DMS79 (cell line): ENCODE data around the gene CBLC.
"Not testable (repeated sequence)": the region's sequence is repeated elsewhere in the genome, so short reads cannot be mapped to it uniquely, and the experiment has no call there.

ENCODE experiments used
- DNase-seq: peaks from one replicate; lab custom pipeline; 2025; lab: John Stamatoyannopoulos, UW

CBLC gene

GRCh38 chr19:44765033-44765948, 12.4 kb upstream of the CBLC start:
- no peak for DNase-seq

DNA sequence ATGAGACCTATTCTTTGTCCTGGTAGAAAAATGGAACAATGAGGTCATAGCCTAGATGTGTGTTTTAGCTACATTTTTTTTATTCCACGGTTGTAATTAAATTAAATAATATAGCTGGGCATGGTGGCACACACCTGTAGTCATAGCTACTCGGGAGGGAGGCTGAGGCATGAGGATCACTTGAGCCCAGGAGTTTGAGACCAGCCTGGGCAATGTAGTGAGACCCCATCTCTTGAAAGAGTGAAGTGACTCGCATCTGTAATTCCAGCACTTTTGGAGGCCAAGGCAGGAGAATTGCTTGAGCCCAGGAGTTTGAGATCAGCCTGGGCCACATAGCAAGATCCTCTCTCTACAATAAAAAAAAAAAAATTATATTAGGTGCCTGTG, 11.7 kb upstream of the CBLC start:
- no peak for DNase-seq

- no peak for DNase-seq
Measured at GRCh38 chr19:44767295-44768180, 10.2 kb upstream of the CBLC start.

GRCh38 chr19:44770550-44771257, 7.0 kb upstream of the CBLC start:
- peak; percentile 17 for DNase-seq

DNA sequence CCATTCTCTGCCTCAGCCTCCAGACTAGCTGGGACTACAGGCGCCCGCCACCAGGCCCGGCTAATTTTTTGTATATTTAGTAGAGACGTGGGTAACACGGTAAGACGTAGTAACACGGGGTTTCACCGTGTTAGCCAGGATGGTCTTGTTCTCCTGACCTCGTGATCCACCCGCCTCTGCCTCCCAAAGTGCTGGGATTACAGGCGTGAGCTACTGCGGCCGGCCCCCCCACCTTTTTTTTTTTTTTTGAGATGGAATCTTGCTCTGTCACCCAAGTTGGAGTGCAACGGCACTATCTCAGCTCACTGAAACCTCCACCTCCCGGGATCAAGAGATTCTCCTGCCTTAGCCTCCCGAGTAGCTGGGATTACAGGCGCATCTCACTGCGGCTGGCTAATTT, 5.5 kb upstream of the CBLC start:
- not testable (repeated sequence) for DNase-seq

DNA sequence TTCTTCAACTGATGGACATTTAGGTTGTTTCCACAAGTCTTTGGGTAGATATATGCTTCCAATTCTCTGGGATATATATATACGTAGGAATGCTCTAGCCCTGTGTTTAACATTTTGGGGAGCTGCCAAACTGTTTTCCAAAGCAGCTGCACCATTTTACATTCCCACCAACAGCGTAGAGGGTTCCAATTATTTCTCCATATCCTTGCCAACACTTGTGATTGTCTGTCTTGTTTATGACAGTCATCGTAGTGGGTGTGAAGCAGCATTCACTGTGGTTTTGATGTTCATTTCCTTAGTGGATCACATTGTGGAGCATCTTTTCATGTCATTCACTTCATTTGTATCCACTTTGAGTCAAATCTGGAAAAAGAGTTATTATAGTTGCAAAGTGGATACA, 4.7 kb upstream of the CBLC start:
- DNase-seq = no peak

- DNase-seq = no peak
Measured at GRCh38 chr19:44775676-44776240, 1.9 kb upstream of the CBLC start.

GRCh38 chr19:44776402-44777096, 1.1 kb upstream of the CBLC start:
- no peak for DNase-seq

DNA sequence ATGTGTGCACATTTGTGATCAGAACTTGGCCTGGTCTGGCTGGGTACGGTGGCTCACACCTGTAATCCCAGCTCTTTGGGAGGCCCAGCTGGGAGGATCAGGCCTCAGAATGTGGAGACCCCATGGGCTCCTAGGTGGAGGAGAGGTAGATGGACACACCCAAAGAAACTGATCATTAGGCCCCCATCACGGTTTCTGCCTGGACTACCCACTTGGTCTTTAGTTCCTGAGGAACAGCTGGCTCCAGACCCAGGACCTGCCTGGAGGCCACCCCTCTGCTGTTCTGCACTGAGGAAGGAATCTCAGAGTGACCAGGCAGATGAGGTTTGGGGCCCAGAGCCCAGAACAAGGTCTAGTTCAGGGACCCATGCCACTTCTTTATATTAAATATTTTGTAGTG, 1.5 kb downstream of the CBLC start:
- DNase-seq = no peak

DNA sequence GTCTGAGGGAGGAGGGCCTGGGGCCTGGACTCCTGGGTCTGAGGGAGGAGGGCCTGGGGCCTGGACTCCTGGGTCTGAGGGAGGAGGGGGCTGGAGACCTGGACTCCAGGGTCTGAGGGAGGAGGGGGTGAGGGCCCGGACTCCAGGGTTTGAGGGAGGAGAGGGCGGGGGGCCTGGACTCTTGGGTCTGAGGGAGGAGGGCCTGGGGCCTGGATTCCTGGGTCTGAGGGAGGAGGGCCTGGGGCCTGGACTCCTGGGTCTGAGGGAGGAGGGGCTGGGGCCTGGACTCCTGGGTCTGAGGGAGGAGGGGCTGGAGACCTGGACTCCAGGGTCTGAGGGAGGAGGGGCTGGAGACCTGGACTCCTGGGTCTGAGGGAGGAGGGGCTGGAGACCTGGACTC, 4.0 kb downstream of the CBLC start:
- not testable (repeated sequence) for DNase-seq

GRCh38 chr19:44782729-44783128, 5.0 kb downstream of the CBLC start:
- no peak for DNase-seq

DNA sequence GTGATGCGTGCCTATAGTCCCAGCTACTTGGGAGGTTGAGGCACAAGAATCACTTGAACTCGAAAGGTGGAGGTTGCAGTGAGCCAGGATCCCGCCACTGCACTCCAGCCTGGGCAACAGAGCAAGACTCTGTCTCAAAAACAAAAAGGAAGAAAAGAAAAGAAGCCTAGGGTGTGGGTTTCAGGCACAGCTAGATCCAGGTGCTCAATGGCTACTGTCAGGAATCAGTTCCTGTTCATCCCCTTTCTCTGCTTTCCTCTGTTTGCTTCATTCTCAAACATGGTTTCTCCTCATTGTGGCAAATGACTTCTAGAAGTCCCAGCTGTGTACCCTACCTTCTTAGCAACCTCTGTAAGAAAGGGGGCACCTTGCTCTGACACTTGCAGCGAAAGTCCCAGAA, 5.9 kb downstream of the CBLC start:
- DNase-seq = no peak

GRCh38 chr19:44785271-44785670, 7.6 kb downstream of the CBLC start:
- DNase-seq = no peak

- no peak for DNase-seq
Measured at GRCh38 chr19:44785993-44786392, 8.3 kb downstream of the CBLC start.

GRCh38 chr19:44788971-44789370, 11.3 kb downstream of the CBLC start:
- DNase-seq = no peak

- no peak for DNase-seq
Measured at GRCh38 chr19:44789943-44790483, 12.3 kb downstream of the CBLC start.

GRCh38 chr19:44792281-44792680, 14.6 kb downstream of the CBLC start:
- no peak for DNase-seq

DNA sequence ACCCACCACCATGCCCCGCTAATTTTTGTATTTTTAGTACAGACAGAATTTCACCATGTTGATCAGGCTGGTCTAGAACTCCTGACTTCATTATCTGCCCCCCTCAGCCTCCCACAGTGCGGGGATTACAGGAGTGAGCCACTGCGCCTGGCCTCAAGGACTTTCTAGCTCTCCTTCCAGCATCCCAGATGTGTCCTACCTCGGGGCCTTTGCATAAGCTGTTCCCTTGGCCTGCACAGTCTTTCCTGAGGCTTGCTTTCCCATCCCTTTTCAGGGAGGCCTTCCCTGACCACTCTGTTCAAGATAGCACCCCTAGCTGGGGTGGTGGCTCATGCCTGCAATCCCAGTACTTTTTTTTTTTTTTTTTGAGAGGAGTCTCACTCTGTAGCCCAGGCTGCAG, 16.9 kb downstream of the CBLC start:
- DNase-seq = no peak

GRCh38 chr19:44795398-44795987, 17.8 kb downstream of the CBLC start:
- DNase-seq = no peak

- DNase-seq = no peak
Measured at GRCh38 chr19:44796701-44797115, 19.0 kb downstream of the CBLC start.
